Mesenchymal stem cell (in vitro differentiated cells and primary cell): ENCODE results near the gene PLEKHG4B.
A peak's percentile ranks its signal among the peaks of the same experiment; 100 is the strongest.

Experiments
- DNase-seq: peaks from one replicate; pipeline ENCODE4 v3.0.0-alpha.2; 2013
- H2AFZ ChIP-seq: one replicate; pipeline ENCODE4 v1.6.1; 2013; ENCODE audit warnings: low read depth, mild to moderate bottlenecking, control low read depth, inconsistent platforms, low read length, moderate library complexity
- H2AK5ac ChIP-seq: 2 replicates; pipeline ENCODE4 v1.6.1; 2013; ENCODE audit warnings: low read length, moderate library complexity, mild to moderate bottlenecking, inconsistent platforms; ENCODE audit not compliant: severe bottlenecking
- H2BK120ac ChIP-seq: one replicate; pipeline ENCODE4 v1.6.1; 2013; ENCODE audit warnings: low read depth, mild to moderate bottlenecking, inconsistent platforms, low read length, moderate library complexity
- H2BK12ac ChIP-seq, 2 experiments: one replicate each; pipeline ENCODE4 v1.6.1; 2013; ENCODE audit warnings: inconsistent platforms in 2 of 2, low read length in 2 of 2, mild to moderate bottlenecking in 2 of 2, moderate library complexity in 2 of 2, control low read depth in 1 of 2
- H2BK15ac ChIP-seq: one replicate; pipeline ENCODE4 v1.6.1; 2013; ENCODE audit warnings: mild to moderate bottlenecking, low read depth, inconsistent platforms; ENCODE audit not compliant: poor library complexity, severe bottlenecking
- H2BK5ac ChIP-seq: 2 replicates; pipeline ENCODE4 v1.6.1; 2013; ENCODE audit warnings: low read depth, mild to moderate bottlenecking, low read length, control low read depth, inconsistent platforms; ENCODE audit not compliant: poor library complexity, severe bottlenecking
- H3K14ac ChIP-seq, 2 experiments: one replicate each; pipeline ENCODE4 v1.6.1; 2013; ENCODE audit warnings: inconsistent platforms in 2 of 2, low read length in 2 of 2, control low read depth in 1 of 2, mild to moderate bottlenecking in 1 of 2, moderate library complexity in 1 of 2
- H3K18ac ChIP-seq, 2 experiments: one replicate each; pipeline ENCODE4 v1.6.1; 2013; ENCODE audit warnings: inconsistent platforms in 2 of 2, low read length in 2 of 2, control low read depth in 1 of 2, low read depth in 1 of 2, mild to moderate bottlenecking in 1 of 2
- H3K23ac ChIP-seq, 2 experiments: one replicate each; pipeline ENCODE4 v1.6.1; 2013; ENCODE audit warnings: inconsistent platforms in 2 of 2, low read length in 2 of 2, mild to moderate bottlenecking in 2 of 2, moderate library complexity in 2 of 2, control low read depth in 1 of 2
- H3K27ac ChIP-seq: 2 replicates; pipeline ENCODE4 v1.5.1; 2013; ENCODE audit warnings: mild to moderate bottlenecking, moderate library complexity, low read length, control low read depth, inconsistent platforms; ENCODE audit not compliant: poor library complexity, severe bottlenecking
- H3K27me3 ChIP-seq, 2 experiments: 2 replicates each; pipeline versions ENCODE4 v1.6.1 to v1.7.0; 2013; ENCODE audit warnings: low read length in 2 of 2, mild to moderate bottlenecking in 2 of 2, moderate library complexity in 2 of 2, control low read depth in 1 of 2, inconsistent platforms in 1 of 2; ENCODE audit not compliant: control insufficient read depth in 1 of 2, insufficient read depth in 1 of 2
- H3K36me3 ChIP-seq, 2 experiments: 2 replicates each; pipeline versions ENCODE4 v1.6.1 to v1.7.0; 2013; ENCODE audit warnings: low read length in 2 of 2, control low read depth in 1 of 2, inconsistent platforms in 1 of 2, low read depth in 1 of 2, mild to moderate bottlenecking in 1 of 2; ENCODE audit not compliant: insufficient read depth in 2 of 2, control insufficient read depth in 1 of 2
- H3K4ac ChIP-seq, 2 experiments: one replicate each; pipeline ENCODE4 v1.6.1; 2013; ENCODE audit warnings: inconsistent platforms in 2 of 2, low read length in 2 of 2, mild to moderate bottlenecking in 2 of 2, moderate library complexity in 2 of 2, control low read depth in 1 of 2, low read depth in 1 of 2
- H3K4me1 ChIP-seq: 2 replicates; pipeline ENCODE4 v1.6.1; 2013; ENCODE audit warnings: low read depth, low read length, control low read depth; ENCODE audit not compliant: control insufficient read depth, insufficient read depth
- H3K4me2 ChIP-seq: 2 replicates; pipeline ENCODE4 v1.6.1; 2013; ENCODE audit warnings: low read length, mild to moderate bottlenecking, inconsistent platforms; ENCODE audit not compliant: poor library complexity, severe bottlenecking
- H3K4me3 ChIP-seq, 2 experiments: 2 replicates each; pipeline versions ENCODE4 v1.5.1 to v1.7.0; 2013; ENCODE audit warnings: low read length in 2 of 2, mild to moderate bottlenecking in 2 of 2, control low read depth in 1 of 2, low read depth in 1 of 2; ENCODE audit not compliant: insufficient read depth in 1 of 2
- H3K79me1 ChIP-seq: replicated peaks from 2 replicates; pipeline ENCODE4 v1.6.1; 2013; ENCODE audit warnings: mild to moderate bottlenecking, control low read depth, low read length, inconsistent platforms; ENCODE audit not compliant: poor library complexity, severe bottlenecking
- H3K9ac ChIP-seq: 2 replicates; pipeline ENCODE4 v1.7.0; 2013; ENCODE audit warnings: mild to moderate bottlenecking, low read length, moderate library complexity
- H3K9me3 ChIP-seq: 2 replicates; pipeline ENCODE4 v1.7.0; 2013; ENCODE audit warnings: mild to moderate bottlenecking, low read length; ENCODE audit not compliant: control insufficient read depth
- H4K8ac ChIP-seq: one replicate; pipeline ENCODE4 v1.6.1; 2013; ENCODE audit warnings: inconsistent platforms, mild to moderate bottlenecking, low read length, moderate library complexity
- H4K91ac ChIP-seq: one replicate; pipeline ENCODE4 v1.6.1; 2013; ENCODE audit warnings: mild to moderate bottlenecking, low read length, inconsistent platforms
- WGBS: methylation state at CpG from one replicate; pipeline ENCODE4 v1.1.7; 2013; ENCODE audit warnings: mixed read lengths; 5-methylcytosine and 5-hydroxymethylcytosine counted together

PLEKHG4B gene

GRCh38 chr5:191036-191948 is 99.3 kb downstream of the PLEKHG4B start, which contains the start of gene LRRC14B:
Gene LRRC14B, plus strand, starts transcription at chr5:191495. Its CDS starts 44 bp downstream, at chr5:191539.
- H4K8ac ChIP-seq = no peak within 1 kb of the TSS
- H3K4me2 ChIP-seq = no peak within 1 kb of the TSS
- no peak within 1 kb of the TSS for H3K4ac ChIP-seq
- H2BK12ac ChIP-seq = no peak within 1 kb of the TSS
- H2AFZ ChIP-seq = no peak within 1 kb of the TSS
- H3K4me1 ChIP-seq = peaks cover 11% of the 10 kb centered on the region
- no peak within 1 kb of the TSS for H2BK120ac ChIP-seq
- 84% methylated on average over 56 of the region's 56 CpGs for WGBS
- H3K4me3 ChIP-seq = no peak within 1 kb of the TSS
- H2AK5ac ChIP-seq = no peak within 1 kb of the TSS
- H4K91ac ChIP-seq = no peak within 1 kb of the TSS
- H3K9ac ChIP-seq = no peak within 1 kb of the TSS
- peaks cover 0 to 16% of the 10 kb centered on the region in 2 experiments for H3K36me3 ChIP-seq
- H3K23ac ChIP-seq = no peak within 1 kb of the TSS
- no peaks in the 10 kb centered on the region for H3K9me3 ChIP-seq
- no peak within 1 kb of the TSS for H3K14ac ChIP-seq
- H3K27me3 ChIP-seq = peaks cover 0 to 41% of the 10 kb centered on the region in 2 experiments
- peaks cover 3% of the 10 kb centered on the region for H3K79me1 ChIP-seq
- peak within 1 kb of the TSS; percentile 33 for H2BK15ac ChIP-seq
- no peak within 1 kb of the TSS for H2BK5ac ChIP-seq
- H3K18ac ChIP-seq = no peak within 1 kb of the TSS
- H3K27ac ChIP-seq = no peak within 1 kb of the TSS
- no peak for DNase-seq

GRCh38 chr5:191949-192690 is 100.2 kb downstream of the PLEKHG4B start:
- no peak overlapping the region for H3K4me2 ChIP-seq
- no peak overlapping the region for H2BK12ac ChIP-seq
- H3K27me3 ChIP-seq = peaks cover 0 to 36% of the 10 kb centered on the region in 2 experiments
- peaks cover 3% of the 10 kb centered on the region for H3K79me1 ChIP-seq
- no peak overlapping the region for H3K4me3 ChIP-seq
- no peak overlapping the region for H3K27ac ChIP-seq
- no peak overlapping the region for H3K23ac ChIP-seq
- H2BK120ac ChIP-seq = no peak overlapping the region
- no peak overlapping the region for H4K8ac ChIP-seq
- H2BK15ac ChIP-seq = no peak overlapping the region
- no peak overlapping the region for H2AK5ac ChIP-seq
- no peak overlapping the region for H2BK5ac ChIP-seq
- no peak overlapping the region for H3K9ac ChIP-seq
- WGBS = 95% methylated on average over 41 of the region's 46 CpGs
- DNase-seq = no peak
- no peaks in the 10 kb centered on the region for H3K9me3 ChIP-seq
- no peak overlapping the region for H4K91ac ChIP-seq
- H3K4ac ChIP-seq = no peak overlapping the region
- H3K36me3 ChIP-seq = peaks cover 0 to 16% of the 10 kb centered on the region in 2 experiments
- H2AFZ ChIP-seq = no peak overlapping the region
- peaks cover 11% of the 10 kb centered on the region for H3K4me1 ChIP-seq
- H3K18ac ChIP-seq = no peak overlapping the region
- H3K14ac ChIP-seq = no peak overlapping the region

- H3K79me1 ChIP-seq = peaks cover 3% of the 10 kb centered on the region
- H3K4me3 ChIP-seq = no peak overlapping the region
- H3K4me1 ChIP-seq = peaks cover 11% of the 10 kb centered on the region
- no peak overlapping the region for H4K91ac ChIP-seq
- H3K18ac ChIP-seq = no peak overlapping the region
- DNase-seq = no peak
- H2BK5ac ChIP-seq = no peak overlapping the region
- no peak overlapping the region for H3K27ac ChIP-seq
- no peak overlapping the region for H3K14ac ChIP-seq
- no peak overlapping the region for H2BK120ac ChIP-seq
- H3K27me3 ChIP-seq = peaks cover 0 to 33% of the 10 kb centered on the region in 2 experiments
- no peak overlapping the region for H3K4me2 ChIP-seq
- H2BK12ac ChIP-seq = no peak overlapping the region
- H3K9ac ChIP-seq = no peak overlapping the region
- no peaks in the 10 kb centered on the region for H3K9me3 ChIP-seq
- no peak overlapping the region for H3K23ac ChIP-seq
- no peak overlapping the region for H3K4ac ChIP-seq
- H2BK15ac ChIP-seq = no peak overlapping the region
- H2AK5ac ChIP-seq = no peak overlapping the region
- 83% methylated on average over 9 of the region's 9 CpGs for WGBS
- no peak overlapping the region for H2AFZ ChIP-seq
- peaks cover 0 to 16% of the 10 kb centered on the region in 2 experiments for H3K36me3 ChIP-seq
- no peak overlapping the region for H4K8ac ChIP-seq
Observed at GRCh38 chr5:192691-192969, 100.7 kb downstream of the PLEKHG4B start.
